ENCODE data around the gene DNAH1. TPM values are rescaled to one million over a fixed set of nuclear protein-coding genes. Genes with fewer than 3 reads are reported as not detected.

Gene DNAH1
- total RNA-seq, 1 experiment from 2014 or later = 3.0 TPM

DNA sequence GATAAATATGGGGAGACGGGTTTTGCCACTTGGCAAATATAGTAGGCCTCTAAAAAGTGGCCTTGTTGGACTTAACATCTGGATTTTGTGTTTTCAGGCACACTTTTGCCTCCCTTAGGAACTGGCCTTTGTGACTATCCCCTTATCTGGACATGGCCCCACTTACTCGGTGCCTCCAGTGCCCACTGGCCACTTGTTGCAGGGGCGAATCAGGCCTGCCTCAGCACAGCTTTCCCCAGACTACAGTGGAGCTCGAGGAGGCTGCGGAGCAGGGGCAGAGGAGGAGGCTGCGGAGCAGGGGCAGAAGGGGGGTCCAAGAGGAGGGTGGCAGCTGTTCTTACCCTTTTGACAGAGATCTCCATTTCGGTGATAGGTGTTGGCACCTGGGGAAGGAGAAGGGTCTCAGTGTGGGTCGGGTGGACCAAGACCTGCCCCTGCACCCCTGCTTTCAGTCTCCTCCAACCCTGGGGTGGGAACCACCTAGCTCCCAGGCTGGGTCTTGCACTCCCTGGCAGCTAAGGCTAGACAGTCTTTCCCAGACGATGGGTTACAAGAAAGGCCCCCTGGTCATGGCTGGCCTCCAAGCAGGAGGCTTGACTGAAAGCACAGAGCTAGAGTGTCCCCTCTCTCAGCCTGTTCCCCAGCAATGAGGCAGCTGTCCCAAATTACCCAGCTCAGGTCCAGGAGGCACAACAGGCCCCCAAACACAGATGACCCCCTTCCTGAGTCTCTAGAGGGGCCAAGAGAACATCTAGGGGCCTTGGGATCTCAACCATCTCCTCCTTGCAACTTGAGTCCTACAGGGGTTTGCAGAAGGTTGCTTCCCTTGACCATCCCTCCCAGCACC, 122.7 kb downstream of the DNAH1 start:
- no peak for DNase-seq (ENCODE audit: unreplicated experiment)
- H3K27me3 Mint-ChIP-seq (ENCODE audit: insufficient read depth, unreplicated experiment) = no peaks in the 10 kb centered on the region
- H3K36me3 Mint-ChIP-seq (ENCODE audit: insufficient read depth, unreplicated experiment) = no peaks in the 10 kb centered on the region
- no peak overlapping the region for H3K27ac Mint-ChIP-seq (ENCODE audit: low read depth, unreplicated experiment)
- intact Hi-C loops (cut with micrococcal nuclease) = no loop called here
- no peak overlapping the region for H3K4me3 Mint-ChIP-seq (ENCODE audit: unreplicated experiment)
- CTCF ChIA-PET = interaction anchor here (0.7 to 5.5 kb wide), 5 partner anchors 9 to 27 kb away, joined by 3 to 35 read pairs (median 5); no protein-coding TSS in a partner anchor
- no TSS peak for BruUV-seq (replicated peaks)
- no peaks in the 10 kb centered on the region for H3K9me3 Mint-ChIP-seq (ENCODE audit: unreplicated experiment)
- POLR2A ChIA-PET = interaction anchor here (1.2 kb wide), 1 partner anchor 10 kb away, joined by 3 read pairs; no protein-coding TSS in a partner anchor
- TF ChIP-seq, protein P1, sequence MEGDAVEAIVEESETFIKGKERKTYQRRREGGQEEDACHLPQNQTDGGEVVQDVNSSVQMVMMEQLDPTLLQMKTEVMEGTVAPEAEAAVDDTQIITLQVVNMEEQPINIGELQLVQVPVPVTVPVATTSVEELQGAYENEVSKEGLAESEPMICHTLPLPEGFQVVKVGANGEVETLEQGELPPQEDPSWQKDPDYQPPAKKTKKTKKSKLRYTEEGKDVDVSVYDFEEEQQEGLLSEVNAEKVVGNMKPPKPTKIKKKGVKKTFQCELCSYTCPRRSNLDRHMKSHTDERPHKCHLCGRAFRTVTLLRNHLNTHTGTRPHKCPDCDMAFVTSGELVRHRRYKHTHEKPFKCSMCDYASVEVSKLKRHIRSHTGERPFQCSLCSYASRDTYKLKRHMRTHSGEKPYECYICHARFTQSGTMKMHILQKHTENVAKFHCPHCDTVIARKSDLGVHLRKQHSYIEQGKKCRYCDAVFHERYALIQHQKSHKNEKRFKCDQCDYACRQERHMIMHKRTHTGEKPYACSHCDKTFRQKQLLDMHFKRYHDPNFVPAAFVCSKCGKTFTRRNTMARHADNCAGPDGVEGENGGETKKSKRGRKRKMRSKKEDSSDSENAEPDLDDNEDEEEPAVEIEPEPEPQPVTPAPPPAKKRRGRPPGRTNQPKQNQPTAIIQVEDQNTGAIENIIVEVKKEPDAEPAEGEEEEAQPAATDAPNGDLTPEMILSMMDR (IDR thresholded peaks at IDR 0.05; ENCODE audit: unreplicated experiment) = no peak
- peaks cover 7% of the 10 kb centered on the region for H3K4me1 Mint-ChIP-seq (ENCODE audit: insufficient read depth, unreplicated experiment)

GRCh38 chr3:52439426-52440248, 123.5 kb downstream of the DNAH1 start:
- ChIA-PET POLR2A (interaction anchor here (1.2 kb wide), 1 partner anchor 9 kb away, joined by 3 read pairs; no protein-coding TSS in a partner anchor), CTCF (interaction anchor here (1.0 to 5.5 kb wide), 4 partner anchors 8 to 28 kb away, joined by 3 to 35 read pairs (median 6); no protein-coding TSS in a partner anchor)
- intact Hi-C loops (cut with micrococcal nuclease) = loop anchor here (10.0 kb wide), 1 partner anchor 205 kb away; the partner anchor contains the start of gene TWF2
- Mint-ChIP-seq H3K4me1 (ENCODE audit: insufficient read depth, unreplicated experiment) (no peaks in the 10 kb centered on the region), H3K4me3 (ENCODE audit: unreplicated experiment) (no peak overlapping the region), H3K9me3 (ENCODE audit: unreplicated experiment) (no peaks in the 10 kb centered on the region), H3K36me3 (ENCODE audit: insufficient read depth, unreplicated experiment) (no peaks in the 10 kb centered on the region), H3K27me3 (ENCODE audit: insufficient read depth, unreplicated experiment) (no peaks in the 10 kb centered on the region), H3K27ac (ENCODE audit: low read depth, unreplicated experiment) (no peak overlapping the region)
- no peak for DNase-seq (ENCODE audit: unreplicated experiment)
- no TSS peak for BruUV-seq (replicated peaks)
- TF ChIP-seq, protein P1 (IDR thresholded peaks at IDR 0.05; ENCODE audit: unreplicated experiment) = no peak

- Mint-ChIP-seq H3K9me3 (ENCODE audit: unreplicated experiment) (no peaks in the 10 kb centered on the region), H3K27ac (ENCODE audit: low read depth, unreplicated experiment) (no peak overlapping the region), H3K27me3 (ENCODE audit: insufficient read depth, unreplicated experiment) (no peaks in the 10 kb centered on the region), H3K4me3 (ENCODE audit: unreplicated experiment) (no peak overlapping the region), H3K4me1 (ENCODE audit: insufficient read depth, unreplicated experiment) (no peaks in the 10 kb centered on the region), H3K36me3 (ENCODE audit: insufficient read depth, unreplicated experiment) (no peaks in the 10 kb centered on the region)
- no TSS peak for BruUV-seq (replicated peaks)
- TF ChIP-seq, protein P1 (IDR thresholded peaks at IDR 0.05; ENCODE audit: unreplicated experiment) = no peak
- no peak for DNase-seq (ENCODE audit: unreplicated experiment)
- CTCF ChIA-PET = interaction anchor here (0.8 to 5.5 kb wide), 2 partner anchors 8 to 11 kb away, joined by 4 to 35 read pairs; no protein-coding TSS in a partner anchor
- POLR2A ChIA-PET = no interaction called here
- intact Hi-C loops (cut with micrococcal nuclease) = loop anchor here (10.0 kb wide), 1 partner anchor 205 kb away; the partner anchor contains the start of gene TWF2
Observed at GRCh38 chr3:52440249-52440551, 124.1 kb downstream of the DNAH1 start.

- Mint-ChIP-seq H3K4me3 (ENCODE audit: unreplicated experiment) (no peak overlapping the region), H3K4me1 (ENCODE audit: insufficient read depth, unreplicated experiment) (no peaks in the 10 kb centered on the region), H3K36me3 (ENCODE audit: insufficient read depth, unreplicated experiment) (no peaks in the 10 kb centered on the region), H3K27me3 (ENCODE audit: insufficient read depth, unreplicated experiment) (no peaks in the 10 kb centered on the region), H3K27ac (ENCODE audit: low read depth, unreplicated experiment) (no peak overlapping the region), H3K9me3 (ENCODE audit: unreplicated experiment) (no peaks in the 10 kb centered on the region)
- BruUV-seq (replicated peaks) = no TSS peak
- CTCF ChIA-PET = interaction anchor here (0.6 to 5.5 kb wide), 3 partner anchors 9 to 19 kb away, joined by 3 to 35 read pairs (median 4); no protein-coding TSS in a partner anchor
- TF ChIP-seq, protein P1 (IDR thresholded peaks at IDR 0.05; ENCODE audit: unreplicated experiment) = no peak
- no peak for DNase-seq (ENCODE audit: unreplicated experiment)
- intact Hi-C loops (cut with micrococcal nuclease) = loop anchor here (10.0 kb wide), 1 partner anchor 206 kb away; the partner anchor contains the start of gene TWF2
- POLR2A ChIA-PET = no interaction called here
Observed at GRCh38 chr3:52440671-52441070, 124.6 kb downstream of the DNAH1 start.

All from MCF 10A (cell line).